ENCODE results near the gene C1orf122. TPM values are rescaled to one million over a fixed set of nuclear protein-coding genes. Genes with fewer than 3 reads are reported as not detected.

C1orf122 gene
- total and polyA plus RNA-seq, 4 experiments from 2014 or later = 12.4 to 28.9 (median 17.9) TPM

DNA sequence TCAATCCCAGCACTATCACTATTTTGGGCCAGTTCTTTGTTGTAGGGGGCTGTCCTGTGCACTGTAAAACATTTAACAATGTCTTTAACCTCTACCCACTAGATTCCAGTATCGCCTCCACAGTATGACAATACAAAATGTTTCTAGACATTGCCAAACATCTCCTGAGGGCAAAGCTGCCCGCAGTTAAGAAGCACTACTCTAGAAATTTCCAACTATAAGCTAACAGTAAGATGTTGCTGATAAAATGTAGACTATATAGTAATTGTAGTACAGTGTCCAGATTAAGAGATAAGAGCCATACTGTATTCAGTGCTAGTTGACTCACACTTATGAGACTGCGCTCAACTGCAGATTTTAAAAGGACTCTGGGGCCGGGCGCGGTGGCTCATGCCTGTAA is 46.8 kb downstream of the C1orf122 start:
- Mint-ChIP-seq H3K4me3 (peak overlapping the region in 1 of 8 donors; percentile 59), H3K4me1 (peaks cover 25 to 47% (median 33%) of the 10 kb centered on the region in 4 donors), H3K9me3 (no peaks in the 10 kb centered on the region), H3K27ac (peak overlapping the region in 4 of 7 donors; percentile 3 to 42 (median 29)), H3K36me3 (peaks cover 21 to 44% of the 10 kb centered on the region in 2 donors), H3K27me3 (no peaks in the 10 kb centered on the region)
- intact Hi-C loops (cut with micrococcal nuclease) = no loop called here
- H3K27ac ChIP-seq (ENCODE audit: low read depth, low read length) = no peak overlapping the region
- H3K4me3 ChIP-seq (ENCODE audit: low read length in 2 of 2) = no peak overlapping the region
- CTCF ChIA-PET (ENCODE audit: partially characterized antibody) = interaction anchor here (0.9 kb wide), 1 partner anchor 9 kb away, joined by 4 read pairs; no protein-coding TSS in a partner anchor
- no peaks in the 10 kb centered on the region for H3K27me3 ChIP-seq (ENCODE audit: insufficient read depth, low read length)
- POLR2A ChIA-PET (ENCODE audit: partially characterized antibody) = no interaction called here
- H3K9me3 ChIP-seq (ENCODE audit: control insufficient read depth in 1 of 2, low read length in 2 of 2) = no peaks in the 10 kb centered on the region
- DNase-seq = no peak
- peaks cover 69% of the 10 kb centered on the region for H3K4me1 ChIP-seq (ENCODE audit: insufficient read depth, low read length)
- peaks cover 8% of the 10 kb centered on the region for H3K36me3 ChIP-seq (ENCODE audit: insufficient read depth, low read length)

Other genes with a start within 250 kb of the C1orf122 start
- gene GNL2, start 211.9 kb upstream of the C1orf122 start, total RNA-seq = 10 to 100 TPM; 33.9 to 37.1 TPM
- 10 to 100 TPM; 33.6 to 56.3 TPM for gene GNL2, start 211.9 kb upstream of the C1orf122 start, polyA plus RNA-seq
- gene RSPO1, start 172.9 kb upstream of the C1orf122 start, total RNA-seq = not detected
- gene RSPO1, start 172.9 kb upstream of the C1orf122 start, polyA plus RNA-seq = not detected
- 1 to 10 TPM in 1 of 2 experiments, under 1 TPM in 1; 0.61 to 1.3 TPM for gene CDCA8, start 115.3 kb upstream of the C1orf122 start, total RNA-seq
- 1 to 10 TPM; 1.2 to 2.7 TPM for gene CDCA8, start 115.3 kb upstream of the C1orf122 start, polyA plus RNA-seq
- gene EPHA10, start 42.7 kb upstream of the C1orf122 start, total RNA-seq = under 1 TPM in 1 of 2 experiments, not detected in 1; 0.36 TPM
- not detected for gene EPHA10, start 42.7 kb upstream of the C1orf122 start, polyA plus RNA-seq
- gene MANEAL, start 13.9 kb upstream of the C1orf122 start, total RNA-seq = 1 to 10 TPM; 1.9 to 2.3 TPM
- 1 to 10 TPM in 1 of 2 donors, under 1 TPM in 1; 0.58 to 1.3 TPM for gene MANEAL, start 13.9 kb upstream of the C1orf122 start, polyA plus RNA-seq
- gene YRDC, start 418 bp downstream of the C1orf122 start, total RNA-seq = 10 to 100 TPM; 13.8 to 14.1 TPM
- gene YRDC, start 418 bp downstream of the C1orf122 start, polyA plus RNA-seq = 10 to 100 TPM; 21.4 to 28.6 TPM
- 10 to 100 TPM; 30.1 to 32.5 TPM for gene MTF1, start 51.8 kb downstream of the C1orf122 start, total RNA-seq
- gene MTF1, start 51.8 kb downstream of the C1orf122 start, polyA plus RNA-seq = 10 to 100 TPM; 12.4 to 21.6 TPM
- gene INPP5B, start 139.3 kb downstream of the C1orf122 start, total RNA-seq = 10 to 100 TPM; 31.4 to 35.7 TPM
- 10 to 100 TPM in 1 of 2 donors, 1 to 10 TPM in 1; 8.9 to 21.0 TPM for gene INPP5B, start 139.3 kb downstream of the C1orf122 start, polyA plus RNA-seq
- 10 to 100 TPM; 74.0 to 74.6 TPM for gene SF3A3, start 182.2 kb downstream of the C1orf122 start, total RNA-seq
- 100 to 1,000 TPM in 1 of 2 donors, 10 to 100 TPM in 1; 99.5 to 111 TPM for gene SF3A3, start 182.2 kb downstream of the C1orf122 start, polyA plus RNA-seq
- 1 to 10 TPM; 3.7 to 5.0 TPM for gene FHL3, start 197.7 kb downstream of the C1orf122 start, total RNA-seq
- gene FHL3, start 197.7 kb downstream of the C1orf122 start, polyA plus RNA-seq = 1 to 10 TPM; 3.4 to 3.7 TPM
- gene UTP11, start 204.9 kb downstream of the C1orf122 start, total RNA-seq = 10 to 100 TPM; 17.3 to 17.5 TPM
- 10 to 100 TPM; 21.0 to 21.9 TPM for gene UTP11, start 204.9 kb downstream of the C1orf122 start, polyA plus RNA-seq
- under 1 TPM; 0.14 to 0.15 TPM for gene POU3F1, start 239.0 kb downstream of the C1orf122 start, total RNA-seq
- under 1 TPM in 1 of 2 donors, not detected in 1; 0.08 TPM for gene POU3F1, start 239.0 kb downstream of the C1orf122 start, polyA plus RNA-seq